Natural killer cell (primary cell): ENCODE results near the gene TAF11L11. TPM values are rescaled to one million over a fixed set of nuclear protein-coding genes. Genes with fewer than 3 reads are reported as not detected.
"Not testable (repeated sequence)": the region's sequence is repeated elsewhere in the genome, so short reads cannot be mapped to it uniquely, and the experiment has no call there.

Experiments used
- ATAC-seq, 3 donors: fragments of 150-1000 bp in 2 of 3; fragments of 200-7000 bp in 1 of 3; cut with Tn5 transposase; 1 replicate in 1 of 3; 2 replicates in 2 of 3; pipeline ENCODE4 v1.10.0; 2021; ENCODE audit warnings: mild to moderate bottlenecking in 2 of 3, moderate library complexity in 2 of 3
- DNase-seq, 2 donors: peaks; one replicate each; pipeline versions ENCODE4 v3.0.0 to v3.0.0-alpha.2; 2013 to 2021; ENCODE audit warnings: mixed read lengths in 1 of 2
- H3K27ac ChIP-seq: one replicate; pipeline ENCODE4 v1.5.1; 2013; ENCODE audit warnings: mild to moderate bottlenecking, low read length
- H3K27me3 ChIP-seq: one replicate; pipeline ENCODE4 v1.6.1; 2013; ENCODE audit warnings: low read length; ENCODE audit not compliant: control insufficient read depth, insufficient read depth
- H3K36me3 ChIP-seq: one replicate; pipeline ENCODE4 v1.6.1; 2013; ENCODE audit warnings: low read length; ENCODE audit not compliant: control insufficient read depth, insufficient read depth
- H3K4me1 ChIP-seq: one replicate; pipeline ENCODE4 v1.6.1; 2013; ENCODE audit warnings: low read length; ENCODE audit not compliant: control insufficient read depth, insufficient read depth
- H3K4me3 ChIP-seq: one replicate; pipeline ENCODE4 v1.5.1; 2013; ENCODE audit warnings: low read length
- H3K9me3 ChIP-seq: one replicate; pipeline ENCODE4 v1.6.1; 2013; ENCODE audit warnings: low read length; ENCODE audit not compliant: control insufficient read depth, insufficient read depth
- H3K27ac Mint-ChIP-seq, 2 donors: one replicate each; pipeline ENCODE4 v1.8.0; 2022; ENCODE audit warnings: mild to moderate bottlenecking in 2 of 2, mixed read lengths in 2 of 2, moderate library complexity in 1 of 2
- H3K27me3 Mint-ChIP-seq, 2 donors: one replicate each; pipeline ENCODE4 v1.8.0; 2022; ENCODE audit warnings: low read depth in 2 of 2, mixed read lengths in 2 of 2
- H3K36me3 Mint-ChIP-seq: one replicate; pipeline ENCODE4 v1.8.0; 2022; ENCODE audit warnings: mixed read lengths
- H3K4me1 Mint-ChIP-seq, 2 donors: one replicate each; pipeline ENCODE4 v1.8.0; 2022; ENCODE audit warnings: mixed read lengths in 2 of 2
- H3K4me3 Mint-ChIP-seq: one replicate; pipeline ENCODE4 v1.8.0; 2022; ENCODE audit warnings: mild to moderate bottlenecking, moderate library complexity, mixed read lengths
- H3K9me3 Mint-ChIP-seq, 2 donors: one replicate each; pipeline ENCODE4 v1.8.0; 2022; ENCODE audit warnings: mixed read lengths in 2 of 2
- CTCF ChIP-seq: fragments of 200-600 bp; IDR thresholded peaks from one replicate; pipeline ENCODE4 v1.8.0; 2022; ENCODE audit warnings: antibody characterized with exemption
- WGBS: methylation state at CpG from one replicate; pipeline ENCODE4 v1.1.7; 2013; ENCODE audit warnings: missing lambda C conversion rate; ENCODE audit not compliant: insufficient coverage; 5-methylcytosine and 5-hydroxymethylcytosine counted together
- intact Hi-C: fragments of 100-400 bp; cut with micrococcal nuclease; formaldehyde crosslinking; loops from one replicate; pipeline ENCODE4 v1.14.2; 2022
- total RNA-seq, 4 donors: library from RNA; stranded (reverse); fragments of 120-200 nt in 1 of 4; gene quantifications; one replicate each; pipeline versions ENCODE4 v1.2.3 to v1.2.4, GENCODE V29; 2013 to 2022

Gene TAF11L11
- total RNA-seq, result not detected
- total RNA-seq (2013), result not detected

- H3K4me3 ChIP-seq, H3K27ac Mint-ChIP-seq, ATAC-seq, intact Hi-C loops, H3K36me3 ChIP-seq, H3K27me3 Mint-ChIP-seq, H3K4me1 Mint-ChIP-seq, H3K36me3 Mint-ChIP-seq, H3K9me3 ChIP-seq, H3K27me3 ChIP-seq, H3K27ac ChIP-seq, DNase-seq, H3K4me3 Mint-ChIP-seq, H3K4me1 ChIP-seq: not testable (repeated sequence)
- peaks cover 5 to 18% of the 10 kb centered on the region in 2 donors for H3K9me3 Mint-ChIP-seq
- WGBS, result 81% methylated on average over 5 of the region's 6 CpGs
These were observed at the start of gene TAF11L11 for GRCh38 chr5:17603880-17604279. TSS of gene TAF11L11 (plus strand) at chr5:17604183.

- H3K9me3 ChIP-seq, H3K4me1 ChIP-seq, DNase-seq, H3K4me1 Mint-ChIP-seq, H3K27ac Mint-ChIP-seq, H3K27ac ChIP-seq, H3K36me3 Mint-ChIP-seq, H3K36me3 ChIP-seq, H3K4me3 Mint-ChIP-seq, H3K27me3 Mint-ChIP-seq, ATAC-seq, H3K4me3 ChIP-seq, H3K27me3 ChIP-seq, H3K9me3 Mint-ChIP-seq, intact Hi-C loops: not testable (repeated sequence)
- WGBS, result no CpG with 5 or more reads among the region's 16 CpGs
These were observed 18.3 kb upstream of the TAF11L11 start, which contains the start of gene TAF11L7 for GRCh38 chr5:17585658-17586057. TSS of gene TAF11L7 (minus strand) at chr5:17585758.

- H3K27me3 ChIP-seq, DNase-seq, H3K27ac ChIP-seq, H3K36me3 ChIP-seq, H3K9me3 Mint-ChIP-seq, H3K36me3 Mint-ChIP-seq, H3K9me3 ChIP-seq, H3K4me1 Mint-ChIP-seq, H3K4me3 Mint-ChIP-seq, intact Hi-C loops, H3K27ac Mint-ChIP-seq, H3K4me3 ChIP-seq, H3K4me1 ChIP-seq, H3K27me3 Mint-ChIP-seq, ATAC-seq: not testable (repeated sequence)
- no CpG with 5 or more reads among the region's 16 CpGs for WGBS
These were observed 13.1 kb upstream of the TAF11L11 start, which contains the start of gene TAF11L8 for GRCh38 chr5:17590860-17591259. TSS of gene TAF11L8 (minus strand) at chr5:17590960.

- H3K27ac Mint-ChIP-seq, H3K36me3 Mint-ChIP-seq, H3K36me3 ChIP-seq, intact Hi-C loops, DNase-seq, H3K4me1 Mint-ChIP-seq, ATAC-seq, H3K27ac ChIP-seq, H3K9me3 Mint-ChIP-seq, H3K27me3 Mint-ChIP-seq, H3K4me1 ChIP-seq, H3K4me3 Mint-ChIP-seq, H3K9me3 ChIP-seq, H3K4me3 ChIP-seq, H3K27me3 ChIP-seq: not testable (repeated sequence)
- no CpG with 5 or more reads among the region's 15 CpGs for WGBS
These were observed 9.7 kb upstream of the TAF11L11 start, which contains the start of gene TAF11L9 for GRCh38 chr5:17594255-17594654. TSS of gene TAF11L9 (minus strand) at chr5:17594394.

GRCh38 chr5:17597728-17598127 is 6.3 kb upstream of the TAF11L11 start, which contains the start of gene TAF11L10:
TSS of gene TAF11L10 (minus strand) at chr5:17597828.
- H3K9me3 Mint-ChIP-seq, H3K4me3 Mint-ChIP-seq, H3K9me3 ChIP-seq, ATAC-seq, H3K27ac ChIP-seq, H3K27me3 ChIP-seq, H3K4me1 ChIP-seq, H3K36me3 Mint-ChIP-seq, H3K27ac Mint-ChIP-seq, intact Hi-C loops, H3K27me3 Mint-ChIP-seq, H3K4me1 Mint-ChIP-seq, H3K4me3 ChIP-seq, H3K36me3 ChIP-seq, DNase-seq: not testable (repeated sequence)
- WGBS, result no CpG with 5 or more reads among the region's 15 CpGs

GRCh38 chr5:17604951-17605350 is 968 bp downstream of the TAF11L11 start:
- no peak for ATAC-seq
- TF ChIP-seq CTCF, result no peak
- no peaks in the 10 kb centered on the region for H3K36me3 ChIP-seq
- no peaks in the 10 kb centered on the region for H3K27me3 ChIP-seq
- intact Hi-C loops, result no loop called here
- Mint-ChIP-seq H3K27ac (no peak overlapping the region), H3K4me3 (no peak overlapping the region), H3K4me1 (no peaks in the 10 kb centered on the region), H3K9me3 (peaks cover 5 to 12% of the 10 kb centered on the region in 2 donors), H3K27me3 (no peaks in the 10 kb centered on the region), H3K36me3 (peaks cover 6% of the 10 kb centered on the region)
- H3K9me3 ChIP-seq, result no peaks in the 10 kb centered on the region
- no peaks in the 10 kb centered on the region for H3K4me1 ChIP-seq
- DNase-seq, result no peak
- no peak overlapping the region for H3K4me3 ChIP-seq
- WGBS, result 91% methylated on average over 9 of the region's 14 CpGs
- H3K27ac ChIP-seq, result no peak overlapping the region

GRCh38 chr5:17607461-17607860 is 3.5 kb downstream of the TAF11L11 start:
- 82% methylated on average over 3 of the region's 4 CpGs for WGBS
- H3K4me1 ChIP-seq, H3K36me3 Mint-ChIP-seq, H3K27ac ChIP-seq, ATAC-seq, DNase-seq, intact Hi-C loops, H3K4me3 ChIP-seq, H3K27me3 ChIP-seq, H3K4me3 Mint-ChIP-seq, H3K9me3 ChIP-seq, H3K36me3 ChIP-seq, H3K4me1 Mint-ChIP-seq, H3K27me3 Mint-ChIP-seq, H3K27ac Mint-ChIP-seq: not testable (repeated sequence)
- peaks cover 3 to 18% of the 10 kb centered on the region in 2 donors for H3K9me3 Mint-ChIP-seq
